Mammary epithelial cell (primary cell): ENCODE results near the gene ABHD2.

Experiments
- CTCF ChIP-seq, 2 donors: IDR thresholded peaks in 1 of 2; conservative IDR thresholded peaks in 1 of 2; 2 replicates each; pipeline ENCODE4 v1.5.1; 2011 to 2012; ENCODE audit warnings: inconsistent platforms in 2 of 2, low read length in 2 of 2, mild to moderate bottlenecking in 2 of 2, control low read depth in 1 of 2, low read depth in 1 of 2; ENCODE audit not compliant: insufficient read depth in 1 of 2; ENCODE audit errors: extremely low read depth in 1 of 2
- EZH2 ChIP-seq: IDR thresholded peaks from 2 replicates; pipeline ENCODE4 v1.6.1; 2012; ENCODE audit warnings: low read length, inconsistent platforms, borderline replicate concordance

DNA sequence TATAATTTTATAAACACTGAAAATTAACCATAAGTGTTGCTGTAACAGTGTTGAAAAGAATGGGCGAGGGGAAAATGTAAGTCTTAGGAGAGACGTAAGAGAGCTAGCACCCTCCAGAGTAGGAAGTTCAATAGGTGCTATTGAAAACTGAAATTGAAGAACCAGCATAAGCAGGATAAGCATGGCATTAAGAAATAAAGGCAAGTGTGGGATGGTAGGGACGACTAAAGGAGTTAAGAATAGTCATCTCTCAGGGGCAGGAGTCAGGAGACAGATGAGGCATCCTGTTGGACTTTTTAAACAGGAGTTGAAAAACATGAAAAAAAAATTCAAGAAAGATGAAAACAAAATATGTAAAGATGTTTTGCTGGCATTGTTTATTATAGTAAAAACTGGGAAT, 43.5 kb downstream of the ABHD2 start:
- TF ChIP-seq CTCF (conservative IDR thresholded peaks at IDR 0.05 in 1 of 2, IDR thresholded peaks at IDR 0.05 in 1 of 2; ENCODE audit: extremely low read depth in 1 of 2, insufficient read depth in 1 of 2, low read depth in 1 of 2, low read length in 2 of 2) (no peak), EZH2 (no peak)
